ENCODE data around the gene TRIM17.
A peak's percentile ranks its signal among the peaks of the same experiment; 100 is the strongest.

TRIM17 gene

DNA sequence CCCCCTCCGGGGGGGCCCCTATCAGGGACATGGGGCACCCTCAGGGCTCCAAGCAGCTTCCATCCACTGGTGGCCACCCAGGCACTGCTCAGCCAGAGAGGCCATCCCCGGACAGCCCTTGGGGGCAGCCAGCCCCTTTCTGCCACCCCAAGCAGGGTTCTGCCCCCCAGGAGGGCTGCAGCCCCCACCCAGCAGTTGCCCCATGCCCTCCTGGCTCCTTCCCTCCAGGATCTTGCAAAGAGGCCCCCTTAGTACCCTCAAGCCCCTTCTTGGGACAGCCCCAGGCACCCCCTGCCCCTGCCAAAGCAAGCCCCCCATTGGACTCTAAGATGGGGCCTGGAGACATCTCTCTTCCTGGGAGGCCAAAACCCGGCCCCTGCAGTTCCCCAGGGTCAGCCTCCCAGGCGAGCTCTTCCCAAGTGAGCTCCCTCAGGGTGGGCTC is 44.9 kb downstream of the TRIM17 start:
- no peak for DNase-seq (ENCODE audit: insufficient read length, low spot score)
- no peak for FAIRE-seq
- TF ChIP-seq, protein P1, sequence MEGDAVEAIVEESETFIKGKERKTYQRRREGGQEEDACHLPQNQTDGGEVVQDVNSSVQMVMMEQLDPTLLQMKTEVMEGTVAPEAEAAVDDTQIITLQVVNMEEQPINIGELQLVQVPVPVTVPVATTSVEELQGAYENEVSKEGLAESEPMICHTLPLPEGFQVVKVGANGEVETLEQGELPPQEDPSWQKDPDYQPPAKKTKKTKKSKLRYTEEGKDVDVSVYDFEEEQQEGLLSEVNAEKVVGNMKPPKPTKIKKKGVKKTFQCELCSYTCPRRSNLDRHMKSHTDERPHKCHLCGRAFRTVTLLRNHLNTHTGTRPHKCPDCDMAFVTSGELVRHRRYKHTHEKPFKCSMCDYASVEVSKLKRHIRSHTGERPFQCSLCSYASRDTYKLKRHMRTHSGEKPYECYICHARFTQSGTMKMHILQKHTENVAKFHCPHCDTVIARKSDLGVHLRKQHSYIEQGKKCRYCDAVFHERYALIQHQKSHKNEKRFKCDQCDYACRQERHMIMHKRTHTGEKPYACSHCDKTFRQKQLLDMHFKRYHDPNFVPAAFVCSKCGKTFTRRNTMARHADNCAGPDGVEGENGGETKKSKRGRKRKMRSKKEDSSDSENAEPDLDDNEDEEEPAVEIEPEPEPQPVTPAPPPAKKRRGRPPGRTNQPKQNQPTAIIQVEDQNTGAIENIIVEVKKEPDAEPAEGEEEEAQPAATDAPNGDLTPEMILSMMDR (IDR thresholded peaks at IDR 0.05; ENCODE audit: insufficient read depth, missing control alignments), result no peak

DNA sequence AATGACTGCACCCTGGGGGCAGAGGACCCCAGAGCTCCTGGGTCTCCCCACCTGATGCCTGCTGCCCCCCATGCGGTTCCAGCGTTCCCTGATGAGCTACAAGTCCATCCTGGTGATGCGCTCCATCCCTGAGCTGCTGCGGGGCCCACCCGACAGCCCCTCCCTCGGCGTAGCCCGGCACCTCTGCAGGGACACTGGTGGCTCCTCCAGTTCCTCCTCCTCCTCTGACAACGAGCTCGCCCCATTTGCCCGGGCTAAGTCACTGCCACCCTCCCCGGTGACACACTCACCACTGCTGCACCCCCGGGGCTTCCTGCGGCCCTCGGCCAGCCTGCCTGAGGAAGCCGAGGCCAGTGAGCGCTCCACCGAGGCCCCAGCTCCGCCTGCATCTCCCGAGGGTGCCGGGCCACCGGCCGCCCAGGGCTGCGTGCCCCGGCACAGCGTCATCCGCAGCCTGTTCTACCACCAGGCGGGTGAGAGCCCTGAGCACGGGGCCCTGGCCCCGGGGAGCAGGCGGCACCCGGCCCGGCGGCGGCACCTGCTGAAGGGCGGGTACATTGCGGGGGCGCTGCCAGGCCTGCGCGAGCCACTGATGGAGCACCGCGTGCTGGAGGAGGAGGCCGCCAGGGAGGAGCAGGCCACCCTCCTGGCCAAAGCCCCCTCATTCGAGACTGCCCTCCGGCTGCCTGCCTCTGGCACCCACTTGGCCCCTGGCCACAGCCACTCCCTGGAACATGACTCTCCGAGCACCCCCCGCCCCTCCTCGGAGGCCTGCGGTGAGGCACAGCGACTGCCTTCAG is 45.5 kb downstream of the TRIM17 start:
- FAIRE-seq (no peak), DNase-seq (ENCODE audit: insufficient read length, low spot score) (no peak)
- TF ChIP-seq, protein P1 (IDR thresholded peaks at IDR 0.05; ENCODE audit: insufficient read depth, missing control alignments), result no peak

DNA sequence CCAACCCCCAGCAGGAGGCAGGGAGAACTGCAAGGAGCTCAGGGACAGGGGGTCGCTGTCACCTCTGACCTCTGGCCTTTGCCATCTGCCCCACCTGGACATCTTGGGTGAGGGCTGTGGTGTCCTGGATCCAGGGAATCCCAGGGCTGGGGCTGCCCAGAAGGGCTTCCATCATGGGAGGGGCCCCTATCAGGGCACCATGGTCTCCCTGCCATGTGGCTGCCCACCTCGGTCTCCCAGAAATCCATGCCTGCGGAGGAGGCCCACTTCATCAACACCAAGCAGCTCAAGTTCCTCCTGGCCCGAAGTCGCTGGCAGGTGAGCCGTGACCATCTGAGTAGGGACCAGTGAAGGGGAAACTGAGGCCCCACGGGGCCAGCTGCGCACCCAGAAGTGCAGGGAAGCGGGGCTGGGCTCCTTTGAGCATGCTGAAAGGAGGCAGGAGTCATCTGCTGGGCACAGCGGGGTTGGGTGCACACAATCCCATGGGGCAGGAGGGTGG is 46.2 kb downstream of the TRIM17 start:
- TF ChIP-seq, protein P1 (IDR thresholded peaks at IDR 0.05; ENCODE audit: insufficient read depth, missing control alignments), result no peak
- FAIRE-seq (no peak), DNase-seq (ENCODE audit: insufficient read length, low spot score) (no peak)

DNA sequence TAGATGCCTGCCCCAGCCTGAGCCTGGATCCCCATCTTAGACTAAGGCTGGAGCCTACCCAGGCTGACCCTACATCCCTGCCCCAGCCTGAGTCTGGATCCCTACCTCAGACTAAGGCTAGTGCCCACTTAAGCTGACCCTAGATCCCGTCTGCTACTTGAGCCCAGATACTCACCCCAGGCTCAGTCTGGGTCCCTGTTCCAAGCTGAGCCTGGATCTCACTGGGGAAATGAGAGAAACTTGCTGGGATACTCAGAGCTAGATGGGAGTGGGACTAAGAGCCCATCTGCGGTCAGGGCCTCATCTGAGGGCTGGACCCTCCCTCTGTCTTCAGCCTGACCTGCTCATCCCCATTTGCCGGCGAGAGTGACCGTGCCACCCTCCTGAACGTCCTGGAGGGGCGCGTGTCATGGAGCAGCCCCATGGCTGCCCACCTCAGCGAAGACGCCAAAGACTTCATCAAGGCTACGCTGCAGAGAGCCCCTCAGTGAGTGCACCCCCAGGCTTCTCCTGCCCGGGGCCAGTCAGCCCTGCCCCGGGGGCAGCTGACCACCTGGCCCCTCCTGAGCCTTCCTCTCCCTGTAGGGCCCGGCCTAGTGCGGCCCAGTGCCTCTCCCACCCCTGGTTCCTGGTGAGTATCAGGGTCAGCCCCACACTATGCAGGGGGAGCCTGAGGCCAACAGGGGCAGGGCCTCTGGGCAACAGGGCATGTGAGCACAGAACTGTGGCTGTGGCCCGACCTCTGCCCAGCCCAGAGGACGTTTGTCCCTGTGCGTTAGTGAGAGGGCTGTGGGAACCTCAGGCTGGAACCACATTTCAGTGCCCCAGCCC is 46.8 kb downstream of the TRIM17 start:
- TF ChIP-seq, protein P1 (IDR thresholded peaks at IDR 0.05; ENCODE audit: insufficient read depth, missing control alignments), result no peak
- DNase-seq (ENCODE audit: insufficient read length, low spot score) (no peak), FAIRE-seq (no peak)

DNA sequence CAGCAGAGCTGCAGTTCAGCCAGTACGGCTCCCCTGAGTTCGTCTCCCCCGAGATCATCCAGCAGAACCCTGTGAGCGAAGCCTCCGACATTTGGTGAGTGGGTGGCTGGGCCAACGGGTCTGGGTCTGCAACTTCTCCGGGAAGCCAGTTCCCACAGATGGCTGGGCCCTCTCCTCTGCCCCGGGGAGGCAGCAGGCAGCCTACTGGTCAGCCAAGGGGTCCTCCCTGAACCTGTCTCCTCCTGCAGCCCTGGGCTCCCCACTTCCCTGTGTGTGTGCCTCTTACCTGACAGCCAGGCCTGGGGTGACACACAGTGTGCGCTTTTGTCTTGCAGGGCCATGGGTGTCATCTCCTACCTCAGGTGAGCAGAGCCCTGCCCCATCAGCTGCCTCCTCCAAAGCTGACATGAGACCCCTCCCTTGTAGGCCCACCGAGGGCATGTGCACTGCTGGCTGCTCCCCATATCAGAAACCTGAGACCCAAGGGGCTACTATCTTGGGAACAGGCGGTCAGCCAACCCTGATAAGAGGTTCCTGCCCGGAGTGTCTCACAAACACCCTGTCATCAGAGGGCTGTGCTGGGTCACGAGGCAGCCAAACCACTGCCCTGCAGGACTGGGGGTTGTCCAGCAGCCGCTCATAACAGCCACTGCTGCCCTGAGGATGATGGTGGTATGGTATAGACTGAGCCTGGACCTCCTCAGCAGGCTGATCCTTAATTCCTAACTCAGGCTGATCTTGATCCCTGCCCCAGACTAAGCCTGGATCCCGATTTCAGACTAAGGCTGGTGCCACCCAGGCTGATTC is 47.7 kb downstream of the TRIM17 start:
- FAIRE-seq, result no peak
- peak; percentile 29 for DNase-seq (ENCODE audit: insufficient read length, low spot score)

More for the DNA sequence above, 47.7 kb downstream of the TRIM17 start:
- TF ChIP-seq, protein P1 (IDR thresholded peaks at IDR 0.05; ENCODE audit: insufficient read depth, missing control alignments), result no peak
